HCT116 (cell line): Measurements from ENCODE around the gene NKRF. TPM values are rescaled to one million over a fixed set of nuclear protein-coding genes. Genes with fewer than 3 reads are reported as not detected.

Experiments
- ATAC-seq: fragments of 200-7000 bp; cut with Tn5 transposase; 2 replicates; pipeline ENCODE4 v1.9.1; 2020; ENCODE audit warnings: mild to moderate bottlenecking, moderate library complexity
- BruUV-seq: library from RNA; stranded (reverse); fragments of 400-500 nt; replicated peaks from 2 replicates; lab custom pipeline; 2021; lab: Mats Ljungman, UMichigan
- CTCF ChIA-PET: fragments of 300-600 bp; sonication (Branson Sonifier 250); formaldehyde crosslinking; loops from one replicate; lab custom pipeline; 2021; ENCODE audit warnings: antibody characterized with exemption; lab: Charles Lee
- POLR2A ChIA-PET: fragments of 300-600, 350-600 bp; sonication (Branson Sonifier 250); formaldehyde crosslinking; loops from one replicate; lab custom pipeline; 2021; ENCODE audit warnings: antibody characterized with exemption; lab: Charles Lee
- RAD21 ChIA-PET, 2 experiments: fragments of 300-600 bp; sonication (Branson Sonifier 250); formaldehyde crosslinking; loops; one replicate each; lab custom pipeline; 2023; ENCODE audit warnings: low total read pairs in 2 of 2; ENCODE audit not compliant: uncharacterized antibody in 2 of 2, unreplicated experiment in 2 of 2, low non-redundant PET in 1 of 2; lab: Charles Lee
- DNase-seq: peaks from one replicate; pipeline ENCODE4 v3.0.0-alpha.2; 2010; ENCODE audit warnings: low read depth, low spot score
- H2AFZ ChIP-seq: fragments of 200-600 bp; shearing (Covaris generic), sonication (generic); 2 replicates; pipeline ENCODE4 v1.6.1; 2017; ENCODE audit warnings: low read depth, mixed run types, mixed read lengths, antibody characterized with exemption, low read length; ENCODE audit not compliant: poor library complexity, severe bottlenecking
- H3K27ac ChIP-seq: 2 replicates; pipeline ENCODE4 v1.5.1; 2012; ENCODE audit warnings: low read depth, low read length
- H3K27me3 ChIP-seq: fragments of 200-600 bp; sonication (generic); 2 replicates; pipeline ENCODE4 v1.6.1; 2016; ENCODE audit warnings: mixed run types, low read length, mixed read lengths; ENCODE audit not compliant: insufficient read depth
- H3K36me3 ChIP-seq, 2 experiments: fragments of 200-500 bp in 1 of 2; fragments of 200-600 bp in 1 of 2; sonication (Bioruptor generic) in 1 of 2; sonication (generic) in 1 of 2; 2 replicates each; pipeline versions ENCODE4 v1.5.1 to v1.6.1; 2014 to 2016; ENCODE audit warnings: low read length in 2 of 2, inconsistent platforms in 1 of 2, mixed read lengths in 1 of 2, mixed run types in 1 of 2; ENCODE audit not compliant: insufficient read depth in 2 of 2, control insufficient read depth in 1 of 2
- H3K4me1 ChIP-seq, 2 experiments: fragments of 200-600 bp in 1 of 2; sonication (generic) in 1 of 2; 2 replicates each; pipeline versions ENCODE4 v1.5.1 to v1.6.1; 2012 to 2017; ENCODE audit warnings: low read length in 2 of 2, inconsistent platforms in 1 of 2, mild to moderate bottlenecking in 1 of 2, mixed read lengths in 1 of 2, mixed run types in 1 of 2, moderate library complexity in 1 of 2; ENCODE audit not compliant: insufficient read depth in 2 of 2, control insufficient read depth in 1 of 2
- H3K4me2 ChIP-seq: fragments of 200-600 bp; sonication (generic); 2 replicates; pipeline ENCODE4 v1.6.1; 2017; ENCODE audit warnings: mixed run types, low read length, mixed read lengths
- H3K4me3 ChIP-seq, 2 experiments: fragments of 200-600 bp in 1 of 2; sonication (generic) in 1 of 2; replicated peaks in 1 of 2; 2 replicates each; pipeline ENCODE4 v1.5.1; 2011 to 2016; ENCODE audit warnings: low read length in 2 of 2, control low read depth in 1 of 2, low read depth in 1 of 2, mild to moderate bottlenecking in 1 of 2, mixed read lengths in 1 of 2, mixed run types in 1 of 2
- H3K79me2 ChIP-seq: fragments of 200-600 bp; sonication (generic); 2 replicates; pipeline ENCODE4 v1.6.1; 2017; ENCODE audit warnings: mild to moderate bottlenecking, mixed run types, low read length, moderate library complexity, mixed read lengths; ENCODE audit not compliant: insufficient read depth
- H3K9ac ChIP-seq: fragments of 200-600 bp; sonication (generic); 2 replicates; pipeline ENCODE4 v1.6.1; 2016; ENCODE audit warnings: low read length, mixed read lengths
- H3K9me2 ChIP-seq: fragments of 200-600 bp; sonication (generic), shearing (Covaris generic); 2 replicates; pipeline ENCODE4 v1.6.1; 2017; ENCODE audit warnings: mixed run types, mild to moderate bottlenecking, moderate library complexity; ENCODE audit not compliant: insufficient read depth
- H3K9me3 ChIP-seq, 2 experiments: fragments of 200-500 bp in 1 of 2; fragments of 200-600 bp in 1 of 2; sonication (Bioruptor generic) in 1 of 2; sonication (generic) in 1 of 2; 2 replicates each; pipeline ENCODE4 v1.6.1; 2014 to 2017; ENCODE audit warnings: low read length in 2 of 2, mixed read lengths in 2 of 2, inconsistent platforms in 1 of 2, low read depth in 1 of 2, mild to moderate bottlenecking in 1 of 2, mixed run types in 1 of 2, moderate library complexity in 1 of 2; ENCODE audit not compliant: control insufficient read depth in 1 of 2, insufficient read depth in 1 of 2
- H4K20me1 ChIP-seq: fragments of 200-600 bp; sonication (generic), shearing (Covaris generic); 2 replicates; pipeline ENCODE4 v1.6.1; 2017; ENCODE audit warnings: mixed run types, mild to moderate bottlenecking, moderate library complexity; ENCODE audit not compliant: insufficient read depth
- ATF3 ChIP-seq: IDR thresholded peaks from 2 replicates; pipeline ENCODE4 v1.6.1; 2012
- CEBPB ChIP-seq: IDR thresholded peaks from 2 replicates; pipeline ENCODE4 v1.6.1; 2012; ENCODE audit warnings: low read depth
- CTCF ChIP-seq, 3 experiments: fragments of 200-600 bp in 1 of 3; sonication (generic) in 1 of 3; IDR thresholded peaks in 2 of 3; conservative IDR thresholded peaks in 1 of 3; 2 replicates each; pipeline ENCODE4 v1.5.1; 2012 to 2017; ENCODE audit warnings: low read depth in 2 of 3, low read length in 2 of 3, antibody characterized with exemption in 1 of 3, borderline replicate concordance in 1 of 3, control low read depth in 1 of 3, mild to moderate bottlenecking in 1 of 3, mixed read lengths in 1 of 3, mixed run types in 1 of 3, moderate library complexity in 1 of 3; ENCODE audit not compliant: insufficient read depth in 1 of 3
- JUND ChIP-seq: IDR thresholded peaks from 2 replicates; pipeline ENCODE4 v1.6.1; 2012
- POLR2A ChIP-seq: IDR thresholded peaks from 2 replicates; pipeline ENCODE4 v1.7.0; 2011; ENCODE audit warnings: borderline replicate concordance; ENCODE audit not compliant: insufficient read depth, insufficient read length; ENCODE audit errors: extremely low read depth
- POLR2AphosphoS5 ChIP-seq: IDR thresholded peaks from 2 replicates; pipeline ENCODE4 v1.6.1; 2011; ENCODE audit warnings: mild to moderate bottlenecking, low read depth, low read length, moderate library complexity
- TCF7L2 ChIP-seq: IDR thresholded peaks from 2 replicates; pipeline ENCODE4 v1.7.0; 2011; ENCODE audit warnings: borderline replicate concordance, inconsistent platforms; ENCODE audit not compliant: insufficient read depth, insufficient read length; ENCODE audit errors: extremely low read depth
- intact Hi-C: fragments of 100-400 bp; cut with micrococcal nuclease; formaldehyde crosslinking; loops from 2 replicates; pipeline ENCODE4 v1.10.0; 2022
- total RNA-seq: library from RNA; stranded (reverse); gene quantifications from one replicate; pipeline ENCODE4 v1.2.1, GENCODE V29; 2021; ENCODE audit not compliant: unreplicated experiment

Gene NKRF
- total RNA-seq, 1 experiment from 2014 or later = 22.8 TPM

- TF ChIP-seq ATF3 (no peak), POLR2AphosphoS5 (no peak)
- TF ChIP-seq, all 23 proteins: peak for 0
Measured at GRCh38 chrX:119635179-119635578, 29.0 kb upstream of the NKRF start (continued).

GRCh38 chrX:119625843-119626242 lies 19.6 kb upstream of the NKRF start:
- no peak overlapping the region for H3K9ac ChIP-seq
- CTCF ChIA-PET = no interaction called here
- POLR2A ChIA-PET = no interaction called here
- TF ChIP-seq POLR2A (no peak), ATF3 (no peak), CTCF (IDR thresholded peaks at IDR 0.05 in 2 of 3, conservative IDR thresholded peaks at IDR 0.05 in 1 of 3; ENCODE audit: borderline replicate concordance in 1 of 3, insufficient read depth in 1 of 3, low read depth in 2 of 3, low read length in 2 of 3) (no peak), TCF7L2 (no peak), CEBPB (no peak), JUND (no peak)
- TF ChIP-seq, all 23 proteins: peak for 0
- no peaks in the 10 kb centered on the region for H3K79me2 ChIP-seq
- no TSS peak for BruUV-seq
- intact Hi-C loops = no loop called here
- no peaks in the 10 kb centered on the region for H3K27me3 ChIP-seq
- H3K4me1 ChIP-seq = no peaks in the 10 kb centered on the region
- no peak overlapping the region for H2AFZ ChIP-seq
- ATAC-seq = no peak
- no peaks in the 10 kb centered on the region for H4K20me1 ChIP-seq
- RAD21 ChIA-PET = no interaction called here
- no peak for DNase-seq
- no peak overlapping the region for H3K4me2 ChIP-seq
- H3K9me3 ChIP-seq = no peaks in the 10 kb centered on the region
- no peak overlapping the region for H3K27ac ChIP-seq
- H3K4me3 ChIP-seq = no peak overlapping the region
- H3K9me2 ChIP-seq = no peaks in the 10 kb centered on the region
- no peaks in the 10 kb centered on the region for H3K36me3 ChIP-seq
